Liver (tissue), 9 donors: Measurements from ENCODE around the gene RNGTT. TPM values are rescaled to one million over a fixed set of nuclear protein-coding genes. Genes with fewer than 3 reads are reported as not detected.

Experiments
- DNase-seq: peaks from one replicate; pipeline ENCODE4 v3.0.0-alpha.2; 2017; ENCODE audit warnings: low spot score
- H3K27ac ChIP-seq, 2 donors: one replicate each; pipeline ENCODE4 v1.7.0; 2013; ENCODE audit warnings: inconsistent platforms in 2 of 2, low read length in 2 of 2, control low read depth in 1 of 2, low read depth in 1 of 2, mild to moderate bottlenecking in 1 of 2
- H3K27me3 ChIP-seq, 4 donors: one replicate each; pipeline versions ENCODE4 v1.6.1 to v1.7.0; 2013; ENCODE audit warnings: low read length in 3 of 4, inconsistent platforms in 1 of 4, mild to moderate bottlenecking in 1 of 4, moderate library complexity in 1 of 4; ENCODE audit not compliant: control insufficient read depth in 4 of 4, insufficient read depth in 4 of 4
- H3K36me3 ChIP-seq, 4 donors: one replicate each; pipeline versions ENCODE4 v1.6.1 to v1.7.0; 2013; ENCODE audit warnings: low read length in 3 of 4, mild to moderate bottlenecking in 3 of 4, low read depth in 1 of 4, moderate library complexity in 1 of 4; ENCODE audit not compliant: control insufficient read depth in 4 of 4, insufficient read depth in 3 of 4
- H3K4me1 ChIP-seq, 4 donors: one replicate each; pipeline versions ENCODE4 v1.6.1 to v1.7.0; 2013; ENCODE audit warnings: low read length in 3 of 4, mild to moderate bottlenecking in 3 of 4, moderate library complexity in 1 of 4; ENCODE audit not compliant: control insufficient read depth in 4 of 4, insufficient read depth in 4 of 4
- H3K4me3 ChIP-seq, 3 donors: one replicate each; pipeline versions ENCODE4 v1.6.1 to v1.7.0; 2013; ENCODE audit warnings: low read length in 3 of 3, control low read depth in 1 of 3, low read depth in 1 of 3, mild to moderate bottlenecking in 1 of 3
- H3K9ac ChIP-seq, 2 donors: one replicate each; pipeline ENCODE4 v1.7.0; 2013; ENCODE audit warnings: low read length in 2 of 2, mild to moderate bottlenecking in 2 of 2, moderate library complexity in 2 of 2, control low read depth in 1 of 2, low read depth in 1 of 2
- H3K9me3 ChIP-seq, 4 donors: one replicate each; pipeline versions ENCODE4 v1.6.1 to v1.7.0; 2013; ENCODE audit warnings: low read length in 3 of 4; ENCODE audit not compliant: control insufficient read depth in 4 of 4
- CTCF ChIP-seq: fragments of 150-350 bp; IDR thresholded peaks from 2 replicates; pipeline ENCODE4 v1.5.1; 2017; ENCODE audit warnings: improper control_type of control experiment, low read depth, low read length; ENCODE audit not compliant: missing input control
- EGR1 ChIP-seq, 2 donors: IDR thresholded peaks; 2 replicates each; pipeline ENCODE4 v1.6.1; 2016 to 2018; ENCODE audit warnings: antibody characterized with exemption in 2 of 2, low read depth in 2 of 2
- FOXA1 ChIP-seq: IDR thresholded peaks from 2 replicates; pipeline ENCODE4 v1.6.1; 2016; ENCODE audit warnings: antibody characterized with exemption
- FOXA2 ChIP-seq: IDR thresholded peaks from 2 replicates; pipeline ENCODE4 v1.6.1; 2016; ENCODE audit warnings: antibody characterized with exemption
- GABPA ChIP-seq, 2 donors: IDR thresholded peaks in 1 of 2; conservative IDR thresholded peaks in 1 of 2; 2 replicates each; pipeline ENCODE4 v1.6.1; 2016; ENCODE audit warnings: antibody characterized with exemption in 2 of 2, mild to moderate bottlenecking in 1 of 2, moderate library complexity in 1 of 2
- JUND ChIP-seq, 2 donors: IDR thresholded peaks; 2 replicates each; pipeline ENCODE4 v1.6.1; 2016; ENCODE audit warnings: antibody characterized with exemption in 2 of 2
- NR2F2 ChIP-seq: IDR thresholded peaks from 2 replicates; pipeline ENCODE4 v1.6.1; 2016; ENCODE audit warnings: antibody characterized with exemption
- RAD21 ChIP-seq, 2 donors: IDR thresholded peaks; 2 replicates each; pipeline ENCODE4 v1.6.1; 2016; ENCODE audit warnings: antibody characterized with exemption in 2 of 2, mild to moderate bottlenecking in 2 of 2
- REST ChIP-seq: IDR thresholded peaks from 2 replicates; pipeline ENCODE4 v1.6.1; 2016; ENCODE audit warnings: antibody characterized with exemption, mild to moderate bottlenecking
- RXRA ChIP-seq, 2 donors: IDR thresholded peaks; 2 replicates each; pipeline ENCODE4 v1.6.1; 2017 to 2018; ENCODE audit warnings: antibody characterized with exemption in 2 of 2, mild to moderate bottlenecking in 1 of 2
- SP1 ChIP-seq: IDR thresholded peaks from 2 replicates; pipeline ENCODE4 v1.6.1; 2018; ENCODE audit warnings: antibody characterized with exemption, mild to moderate bottlenecking
- TAF1 ChIP-seq: conservative IDR thresholded peaks from 2 replicates; pipeline ENCODE4 v1.6.1; 2016; ENCODE audit warnings: antibody characterized with exemption, mild to moderate bottlenecking
- YY1 ChIP-seq: IDR thresholded peaks from 2 replicates; pipeline ENCODE4 v1.6.1; 2016; ENCODE audit warnings: antibody characterized with exemption, mild to moderate bottlenecking
- ZBTB33 ChIP-seq: IDR thresholded peaks from 2 replicates; pipeline ENCODE4 v1.6.1; 2016; ENCODE audit warnings: antibody characterized with exemption
- WGBS: extraction: QIAGEN DNeasy Blood & Tissue Kit; methylation state at CpG from one replicate; pipeline ENCODE4 v1.1.7; 2013; 5-methylcytosine and 5-hydroxymethylcytosine counted together
- polyA plus RNA-seq, 2 donors: library from polyadenylated mRNA; stranded (reverse) in 1 of 2; unstranded in 1 of 2; fragments of 200-250 nt in 1 of 2; fragments of >200 nt in 1 of 2; fragmentation: Nextera tagmentation in 1 of 2; extraction: Ambion mirVana in 1 of 2; gene quantifications; one replicate each; pipeline versions ENCODE4 v1.2.1 to v1.2.3, GENCODE V29; 2013 to 2015
- total RNA-seq, 2 donors: library from RNA; depleted of rRNA; stranded (reverse); fragments of >200 nt; gene quantifications; one replicate each; pipeline ENCODE4 v1.2.3, GENCODE V29; 2014
- donor health status: healthy.
- donor health status: healthy.
- donor health status: healthy.
- donor health status: healthy.
- donor health status: healthy.

The RNGTT gene
- total and polyA plus RNA-seq, 4 donors, result 4.1 to 20.8 (median 7.2) TPM

GRCh38 chr6:88880021-88880420 is 83.4 kb downstream of the RNGTT start:
- H3K27ac ChIP-seq, result no peak overlapping the region
- no peaks in the 10 kb centered on the region for H3K9me3 ChIP-seq
- no peak overlapping the region for H3K4me3 ChIP-seq
- 97% methylated on average over 2 of the region's 2 CpGs for WGBS
- DNase-seq, result no peak
- peaks cover 3 to 12% (median 12%) of the 10 kb centered on the region in 4 donors for H3K4me1 ChIP-seq
- H3K9ac ChIP-seq, result no peak overlapping the region
- no peaks in the 10 kb centered on the region for H3K27me3 ChIP-seq
- TF ChIP-seq FOXA2, result no peak
- peaks cover 0 to 3% (median 0%) of the 10 kb centered on the region in 4 donors for H3K36me3 ChIP-seq

GRCh38 chr6:88877893-88878292 is 85.5 kb downstream of the RNGTT start:
- no peak for DNase-seq
- Histone ChIP-seq H3K9me3 (no peaks in the 10 kb centered on the region), H3K9ac (no peak overlapping the region), H3K36me3 (no peaks in the 10 kb centered on the region), H3K27me3 (no peaks in the 10 kb centered on the region), H3K4me1 (peaks cover 3 to 21% (median 12%) of the 10 kb centered on the region in 4 donors), H3K27ac (no peak overlapping the region), H3K4me3 (no peak overlapping the region)
- TF ChIP-seq GABPA (IDR thresholded peaks at IDR 0.05 in 1 of 2, conservative IDR thresholded peaks at IDR 0.05 in 1 of 2) (no peak), CTCF (no peak), REST (no peak), TAF1 (no peak), FOXA1 (no peak), YY1 (no peak), RAD21 (IDR thresholded peaks at IDR 0.05) (no peak), RXRA (IDR thresholded peaks at IDR 0.05) (no peak), EGR1 (IDR thresholded peaks at IDR 0.05; ENCODE audit: low read depth in 2 of 2) (no peak), NR2F2 (no peak), JUND (IDR thresholded peaks at IDR 0.05) (no peak), ZBTB33 (no peak), SP1 (no peak)
- WGBS, result 98% methylated on average over 7 of the region's 7 CpGs
